C4-2B (cell line): Measurements from ENCODE around the gene SLC25A11.

Source experiments
- H3K27ac ChIP-seq: fragments of 450-650 bp; 2 replicates; pipeline ENCODE4 v1.5.1; 2017
- CTCF ChIP-seq: fragments of 450-650 bp; conservative IDR thresholded peaks from 2 replicates; pipeline ENCODE4 v1.5.1; 2017; ENCODE audit warnings: mild to moderate bottlenecking
- ZFX ChIP-seq: fragments of 450-650 bp; IDR thresholded peaks from 2 replicates; pipeline ENCODE4 v1.6.1; 2017

The SLC25A11 gene

GRCh38 chr17:4942760-4943508, 3.1 kb upstream of the SLC25A11 start:
- no peak for TF ChIP-seq ZFX
- no peak for TF ChIP-seq CTCF
- no peak overlapping the region for H3K27ac ChIP-seq

- peak overlapping the region; percentile 97 for H3K27ac ChIP-seq
- TF ChIP-seq CTCF: no peak
- TF ChIP-seq ZFX: no peak
Measured at GRCh38 chr17:4941319-4941610, 1.4 kb upstream of the SLC25A11 start.

GRCh38 chr17:4940555-4941318, 891 bp upstream of the SLC25A11 start:
- H3K27ac ChIP-seq: peak overlapping the region; percentile 97
- TF ChIP-seq ZFX: 0 out of 2 replicates have a peak, but pooled peaks have one; percentile 9
- no peak for TF ChIP-seq CTCF

GRCh38 chr17:4939546-4939795, 375 bp downstream of the SLC25A11 start:
- peak; percentile 56; the same call in 1 of the 2 replicates for TF ChIP-seq ZFX
- TF ChIP-seq CTCF: no peak
- peak overlapping the region; percentile 97 for H3K27ac ChIP-seq

- no peak for TF ChIP-seq ZFX
- no peak for TF ChIP-seq CTCF
- H3K27ac ChIP-seq: peak overlapping the region; percentile 97
Measured at GRCh38 chr17:4938688-4939545, 929 bp downstream of the SLC25A11 start.

GRCh38 chr17:4938069-4938491, 1.8 kb downstream of the SLC25A11 start:
- TF ChIP-seq ZFX (no peak), CTCF (no peak)
- H3K27ac ChIP-seq: peak overlapping the region; percentile 97

GRCh38 chr17:4937553-4937952, 2.3 kb downstream of the SLC25A11 start:
- no peak overlapping the region for H3K27ac ChIP-seq
- no peak for TF ChIP-seq CTCF
- no peak for TF ChIP-seq ZFX
